ENCODE data around the gene A2M.

GRCh38 chr12:9068600-9068999 is 47.1 kb downstream of the A2M start:
- TF ChIP-seq, protein P1, sequence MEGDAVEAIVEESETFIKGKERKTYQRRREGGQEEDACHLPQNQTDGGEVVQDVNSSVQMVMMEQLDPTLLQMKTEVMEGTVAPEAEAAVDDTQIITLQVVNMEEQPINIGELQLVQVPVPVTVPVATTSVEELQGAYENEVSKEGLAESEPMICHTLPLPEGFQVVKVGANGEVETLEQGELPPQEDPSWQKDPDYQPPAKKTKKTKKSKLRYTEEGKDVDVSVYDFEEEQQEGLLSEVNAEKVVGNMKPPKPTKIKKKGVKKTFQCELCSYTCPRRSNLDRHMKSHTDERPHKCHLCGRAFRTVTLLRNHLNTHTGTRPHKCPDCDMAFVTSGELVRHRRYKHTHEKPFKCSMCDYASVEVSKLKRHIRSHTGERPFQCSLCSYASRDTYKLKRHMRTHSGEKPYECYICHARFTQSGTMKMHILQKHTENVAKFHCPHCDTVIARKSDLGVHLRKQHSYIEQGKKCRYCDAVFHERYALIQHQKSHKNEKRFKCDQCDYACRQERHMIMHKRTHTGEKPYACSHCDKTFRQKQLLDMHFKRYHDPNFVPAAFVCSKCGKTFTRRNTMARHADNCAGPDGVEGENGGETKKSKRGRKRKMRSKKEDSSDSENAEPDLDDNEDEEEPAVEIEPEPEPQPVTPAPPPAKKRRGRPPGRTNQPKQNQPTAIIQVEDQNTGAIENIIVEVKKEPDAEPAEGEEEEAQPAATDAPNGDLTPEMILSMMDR (IDR thresholded peaks at IDR 0.05): no peak
- TF ChIP-seq JUN (IDR thresholded peaks at IDR 0.05) (no peak), POLR2A (IDR thresholded peaks at IDR 0.05; ENCODE audit: low read length) (no peak), EP300 (IDR thresholded peaks at IDR 0.05) (no peak), BCL3 (IDR thresholded peaks at IDR 0.05) (no peak), MAX (IDR thresholded peaks at IDR 0.05) (no peak), CEBPB (IDR thresholded peaks at IDR 0.05) (no peak)
- TF ChIP-seq, protein P2, sequence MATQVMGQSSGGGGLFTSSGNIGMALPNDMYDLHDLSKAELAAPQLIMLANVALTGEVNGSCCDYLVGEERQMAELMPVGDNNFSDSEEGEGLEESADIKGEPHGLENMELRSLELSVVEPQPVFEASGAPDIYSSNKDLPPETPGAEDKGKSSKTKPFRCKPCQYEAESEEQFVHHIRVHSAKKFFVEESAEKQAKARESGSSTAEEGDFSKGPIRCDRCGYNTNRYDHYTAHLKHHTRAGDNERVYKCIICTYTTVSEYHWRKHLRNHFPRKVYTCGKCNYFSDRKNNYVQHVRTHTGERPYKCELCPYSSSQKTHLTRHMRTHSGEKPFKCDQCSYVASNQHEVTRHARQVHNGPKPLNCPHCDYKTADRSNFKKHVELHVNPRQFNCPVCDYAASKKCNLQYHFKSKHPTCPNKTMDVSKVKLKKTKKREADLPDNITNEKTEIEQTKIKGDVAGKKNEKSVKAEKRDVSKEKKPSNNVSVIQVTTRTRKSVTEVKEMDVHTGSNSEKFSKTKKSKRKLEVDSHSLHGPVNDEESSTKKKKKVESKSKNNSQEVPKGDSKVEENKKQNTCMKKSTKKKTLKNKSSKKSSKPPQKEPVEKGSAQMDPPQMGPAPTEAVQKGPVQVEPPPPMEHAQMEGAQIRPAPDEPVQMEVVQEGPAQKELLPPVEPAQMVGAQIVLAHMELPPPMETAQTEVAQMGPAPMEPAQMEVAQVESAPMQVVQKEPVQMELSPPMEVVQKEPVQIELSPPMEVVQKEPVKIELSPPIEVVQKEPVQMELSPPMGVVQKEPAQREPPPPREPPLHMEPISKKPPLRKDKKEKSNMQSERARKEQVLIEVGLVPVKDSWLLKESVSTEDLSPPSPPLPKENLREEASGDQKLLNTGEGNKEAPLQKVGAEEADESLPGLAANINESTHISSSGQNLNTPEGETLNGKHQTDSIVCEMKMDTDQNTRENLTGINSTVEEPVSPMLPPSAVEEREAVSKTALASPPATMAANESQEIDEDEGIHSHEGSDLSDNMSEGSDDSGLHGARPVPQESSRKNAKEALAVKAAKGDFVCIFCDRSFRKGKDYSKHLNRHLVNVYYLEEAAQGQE (IDR thresholded peaks at IDR 0.05): no peak
